K562 (cell line): ENCODE measurements around the gene SETD5. TPM values are rescaled to one million over a fixed set of nuclear protein-coding genes. Genes with fewer than 3 reads are reported as not detected.

Experiments
- BRF1 ChIP-seq: IDR thresholded peaks from 3 replicates; pipeline ENCODE4 v1.6.1; 2011; ENCODE audit warnings: borderline replicate concordance, mild to moderate bottlenecking; ENCODE audit not compliant: insufficient read length; ENCODE audit errors: extremely low read depth
- CREM ChIP-seq: IDR thresholded peaks from 2 replicates; pipeline ENCODE4 v1.6.1; 2014; ENCODE audit warnings: antibody characterized with exemption, low read depth
- FOXK2 ChIP-seq, 2 experiments: fragments of 450-650 bp; IDR thresholded peaks in 1 of 2; conservative IDR thresholded peaks in 1 of 2; 2 replicates each; pipeline ENCODE4 v1.6.1; 2016; ENCODE audit warnings: low read depth in 2 of 2, mild to moderate bottlenecking in 1 of 2
- HDAC1 ChIP-seq, 2 experiments: fragments of 450-650 bp; IDR thresholded peaks; 2 replicates each; pipeline ENCODE4 v1.6.1; 2016 to 2017; ENCODE audit warnings: inconsistent platforms in 1 of 2, mild to moderate bottlenecking in 1 of 2, moderate library complexity in 1 of 2
- JUNB ChIP-seq: fragments of 450-650 bp; formaldehyde crosslinking; conservative IDR thresholded peaks from 2 replicates; pipeline ENCODE4 v1.4.0; 2020; ENCODE audit warnings: mild to moderate bottlenecking
- JUND ChIP-seq, 2 experiments: IDR thresholded peaks; 2 replicates in 1 of 2; 3 replicates in 1 of 2; pipeline ENCODE4 v1.6.1; 2011; ENCODE audit warnings: borderline replicate concordance in 2 of 2, low read depth in 2 of 2, low read length in 2 of 2, improper control_type of control experiment in 1 of 2, missing biosample characterization in 1 of 2, missing genetic modification characterization in 1 of 2, missing genetic modification reagents in 1 of 2
- MBD1 ChIP-seq: fragments of 250-450 bp; sonication (Bioruptor Pico); IDR thresholded peaks from 2 replicates; pipeline ENCODE4 v1.8.0; 2022; ENCODE audit warnings: inconsistent platforms
- MTA3 ChIP-seq: fragments of 450-650 bp; formaldehyde crosslinking; IDR thresholded peaks from 2 replicates; pipeline ENCODE4 v1.6.1; 2017; ENCODE audit warnings: mild to moderate bottlenecking, borderline replicate concordance
- MXI1 ChIP-seq: IDR thresholded peaks from 2 replicates; pipeline ENCODE4 v1.6.1; 2011; ENCODE audit warnings: low read depth, mild to moderate bottlenecking, improper control_type of control experiment, low read length
- NONO ChIP-seq, 2 experiments: fragments of 200-400 bp in 1 of 2; fragments of 450-650 bp in 1 of 2; formaldehyde crosslinking in 1 of 2; IDR thresholded peaks; 2 replicates each; pipeline ENCODE4 v1.6.1; 2017; ENCODE audit warnings: low read depth in 2 of 2, mild to moderate bottlenecking in 2 of 2, moderate library complexity in 2 of 2, low read length in 1 of 2
- POLR2AphosphoS5 ChIP-seq: IDR thresholded peaks from 2 replicates; pipeline ENCODE4 v1.6.1; 2011; ENCODE audit warnings: mild to moderate bottlenecking, low read depth, low read length, moderate library complexity; ENCODE audit not compliant: control insufficient read depth, insufficient read depth
- RAD21 ChIP-seq, 2 experiments: fragments of 250-450 bp in 1 of 2; fragments of 450-650 bp in 1 of 2; sonication (Bioruptor Pico) in 1 of 2; formaldehyde crosslinking in 1 of 2; IDR thresholded peaks in 1 of 2; conservative IDR thresholded peaks in 1 of 2; 2 replicates each; pipeline versions ENCODE4 v1.4.0 to v1.8.0; 2020 to 2022; ENCODE audit warnings: mild to moderate bottlenecking in 2 of 2, moderate library complexity in 1 of 2
- SIN3B ChIP-seq: fragments of 450-650 bp; IDR thresholded peaks from 2 replicates; pipeline ENCODE4 v1.6.1; 2017; ENCODE audit warnings: low read depth, mild to moderate bottlenecking, moderate library complexity
- SMARCE1 ChIP-seq: fragments of 450-650 bp; IDR thresholded peaks from 2 replicates; pipeline ENCODE4 v1.7.1; 2016; ENCODE audit warnings: mild to moderate bottlenecking
- STAT5A ChIP-seq: IDR thresholded peaks from 2 replicates; pipeline ENCODE4 v1.6.1; 2012; ENCODE audit warnings: low read length, inconsistent platforms, borderline replicate concordance
- TAF1 ChIP-seq: IDR thresholded peaks from 2 replicates; pipeline ENCODE4 v1.6.1; 2011; ENCODE audit warnings: mild to moderate bottlenecking, low read length, moderate library complexity; ENCODE audit not compliant: insufficient read depth, control insufficient read depth, severe bottlenecking; ENCODE audit errors: extremely low read depth
- TBP ChIP-seq: optimal IDR thresholded peaks from 2 replicates; pipeline ENCODE3; 2011; ENCODE audit warnings: low read depth, low read length, improper control_type of control experiment
- ZNF274 ChIP-seq: IDR thresholded peaks from 2 replicates; pipeline ENCODE4 v1.6.1; 2011; ENCODE audit warnings: low read depth, mild to moderate bottlenecking, low read length, moderate library complexity, borderline replicate concordance
- ZNF445 ChIP-seq: fragments of 250-450 bp; sonication (Bioruptor Pico); IDR thresholded peaks from 2 replicates; pipeline ENCODE4 v1.4.0; 2020; ENCODE audit warnings: low read depth, mild to moderate bottlenecking, moderate library complexity
- ZNF668 ChIP-seq: fragments of 250-450 bp; sonication (Bioruptor Pico); IDR thresholded peaks from 2 replicates; pipeline ENCODE4 v1.8.0; 2022; ENCODE audit warnings: mild to moderate bottlenecking, inconsistent platforms
- polyA plus RNA-seq, 8 experiments: library from polyadenylated mRNA; depleted of rRNA in 4 of 8; stranded (reverse) in 5 of 8; unstranded in 3 of 8; fragments of >200 nt; fragmentation: Nextera tagmentation in 2 of 8; fragmentation: Illumina TruSeq in 1 of 8; extraction: Ambion mirVana in 2 of 8; extraction: Trizol in 1 of 8; gene quantifications; 2 replicates each; pipeline versions ENCODE4 v1.2.1 to v1.2.3, GENCODE V29; 2011 to 2014; ENCODE audit warnings: inconsistent platforms in 1 of 8, missing spikeins in 1 of 8
- total RNA-seq, 7 experiments: library from RNA; depleted of rRNA in 6 of 7; stranded (reverse); fragments of >200 nt in 6 of 7; fragmentation: Illumina TruSeq in 2 of 7; extraction: Trizol in 2 of 7; gene quantifications; 2 replicates each; pipeline versions ENCODE4 v1.2.1 to v1.2.3, GENCODE V29; 2011 to 2021; ENCODE audit warnings: low replicate concordance in 1 of 7
- TF ChIP-seq, protein P1 (sequence below): fragments of 450-650 bp; IDR thresholded peaks from 2 replicates; pipeline ENCODE4 v1.6.1; 2018; ENCODE audit not compliant: partially characterized antibody

SETD5 gene
- total and polyA plus RNA-seq, 9 of the 15 experiments (the other 6 are each of a cell fraction or from before 2014, with no cell fraction given) = 20.8 to 135 (median 87.2) TPM

DNA sequence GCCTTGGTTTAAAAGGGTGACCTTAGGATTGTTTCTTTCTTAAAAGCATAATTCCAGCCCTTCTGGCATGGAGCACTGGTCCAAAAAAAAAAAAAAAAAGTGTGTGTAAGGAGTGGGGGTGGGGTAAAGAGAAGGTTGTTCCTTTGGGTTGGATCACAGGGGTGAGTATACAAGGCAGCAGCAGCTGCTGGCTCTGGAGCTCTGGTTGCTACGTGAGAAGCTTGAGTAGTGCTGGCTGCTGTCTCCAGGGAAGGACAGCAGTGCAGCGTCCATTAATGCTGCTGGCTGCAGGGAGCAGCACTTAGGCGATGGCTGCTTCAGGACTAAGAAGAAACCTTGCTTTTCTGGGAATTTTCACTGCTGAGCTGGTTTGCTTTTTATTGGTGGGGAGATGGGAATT is 2.3 kb downstream of the SETD5 start (continued):
- TF ChIP-seq BRF1 (no peak), FOXK2 (conservative IDR thresholded peaks at IDR 0.05 in 1 of 2, IDR thresholded peaks at IDR 0.05 in 1 of 2; ENCODE audit: low read depth in 2 of 2) (peak; percentile 84 to 85), SIN3B (no peak), MBD1 (CRISPR knock-in tag) (no peak), STAT5A (no peak), SMARCE1 (peak; percentile 38; the same call in 1 of the 2 replicates), MXI1 (no peak), TBP (no peak), ZNF274 (no peak), ZNF445 (CRISPR knock-in tag) (no peak), POLR2AphosphoS5 (peak; percentile 29; the same call in 1 of the 2 replicates), MTA3 (peak; percentile 50; the same call in 1 of the 2 replicates), NONO (IDR thresholded peaks at IDR 0.05; ENCODE audit: low read depth in 2 of 2, low read length in 1 of 2) (peak in 1 of 2 experiments; percentile 56; a peak in 1 of 4 replicates), CREM (peak; percentile 39; the same call in 1 of the 2 replicates), RAD21 (CRISPR knock-in tag; conservative IDR thresholded peaks at IDR 0.05 in 1 of 2, IDR thresholded peaks at IDR 0.05 in 1 of 2) (peak in 1 of 2 experiments; percentile 23; a peak in 1 of 4 replicates), TAF1 (peak; percentile 55), ZNF668 (CRISPR knock-in tag) (no peak), HDAC1 (IDR thresholded peaks at IDR 0.05) (peak in 1 of 2 experiments; percentile 80; a peak in 2 of 4 replicates), JUND (IDR thresholded peaks at IDR 0.05; ENCODE audit: borderline replicate concordance, low read depth, low read length) (peak; percentile 38; the same call in 1 of the 2 replicates), JUND (tag; IDR thresholded peaks at IDR 0.05; ENCODE audit: borderline replicate concordance, low read depth, low read length) (peak; percentile 10; the same call in 1 of the 3 replicates), JUNB (CRISPR knock-in tag) (no peak)
- TF ChIP-seq, protein P1, sequence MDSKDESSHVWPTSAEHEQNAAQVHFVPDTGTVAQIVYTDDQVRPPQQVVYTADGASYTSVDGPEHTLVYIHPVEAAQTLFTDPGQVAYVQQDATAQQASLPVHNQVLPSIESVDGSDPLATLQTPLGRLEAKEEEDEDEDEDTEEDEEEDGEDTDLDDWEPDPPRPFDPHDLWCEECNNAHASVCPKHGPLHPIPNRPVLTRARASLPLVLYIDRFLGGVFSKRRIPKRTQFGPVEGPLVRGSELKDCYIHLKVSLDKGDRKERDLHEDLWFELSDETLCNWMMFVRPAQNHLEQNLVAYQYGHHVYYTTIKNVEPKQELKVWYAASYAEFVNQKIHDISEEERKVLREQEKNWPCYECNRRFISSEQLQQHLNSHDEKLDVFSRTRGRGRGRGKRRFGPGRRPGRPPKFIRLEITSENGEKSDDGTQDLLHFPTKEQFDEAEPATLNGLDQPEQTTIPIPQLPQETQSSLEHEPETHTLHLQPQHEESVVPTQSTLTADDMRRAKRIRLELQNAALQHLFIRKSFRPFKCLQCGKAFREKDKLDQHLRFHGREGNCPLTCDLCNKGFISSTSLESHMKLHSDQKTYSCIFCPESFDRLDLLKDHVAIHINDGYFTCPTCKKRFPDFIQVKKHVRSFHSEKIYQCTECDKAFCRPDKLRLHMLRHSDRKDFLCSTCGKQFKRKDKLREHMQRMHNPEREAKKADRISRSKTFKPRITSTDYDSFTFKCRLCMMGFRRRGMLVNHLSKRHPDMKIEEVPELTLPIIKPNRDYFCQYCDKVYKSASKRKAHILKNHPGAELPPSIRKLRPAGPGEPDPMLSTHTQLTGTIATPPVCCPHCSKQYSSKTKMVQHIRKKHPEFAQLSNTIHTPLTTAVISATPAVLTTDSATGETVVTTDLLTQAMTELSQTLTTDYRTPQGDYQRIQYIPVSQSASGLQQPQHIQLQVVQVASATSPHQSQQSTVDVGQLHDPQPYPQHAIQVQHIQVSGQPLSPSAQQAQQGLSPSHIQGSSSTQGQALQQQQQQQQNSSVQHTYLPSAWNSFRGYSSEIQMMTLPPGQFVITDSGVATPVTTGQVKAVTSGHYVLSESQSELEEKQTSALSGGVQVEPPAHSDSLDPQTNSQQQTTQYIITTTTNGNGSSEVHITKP = peak; percentile 78
